SH-SY5Y (cell line): Measurements from ENCODE around the gene TTC28.

ENCODE experiments used
- GATA2 ChIP-seq: IDR thresholded peaks from 2 replicates; pipeline ENCODE4 v1.6.1; 2011; ENCODE audit warnings: mild to moderate bottlenecking, low read depth, low read length
- GATA3 ChIP-seq: IDR thresholded peaks from 2 replicates; pipeline ENCODE4 v1.6.1; 2011; ENCODE audit warnings: low read depth, mild to moderate bottlenecking, low read length, moderate library complexity

DNA sequence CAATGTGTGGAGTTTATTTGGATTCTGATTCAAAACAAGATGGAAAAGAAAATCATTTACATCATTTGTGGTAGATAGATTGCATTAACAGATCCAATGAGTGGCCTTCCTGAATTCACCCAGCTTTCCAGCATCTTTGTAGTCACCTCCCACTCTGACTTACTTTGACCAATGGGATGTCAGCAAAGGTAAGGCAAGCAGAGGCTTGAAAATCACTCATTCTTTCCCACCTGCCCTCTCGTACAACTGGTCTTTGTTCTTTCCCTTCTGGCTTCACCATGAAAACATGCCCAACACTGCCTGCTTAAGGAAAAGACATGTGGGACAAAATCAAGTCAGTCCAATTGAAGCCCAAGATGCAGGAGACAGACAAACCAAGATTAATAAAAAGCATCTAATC lies 202.1 kb downstream of the TTC28 start:
- TF ChIP-seq GATA2, result no peak
- no peak for TF ChIP-seq GATA3
